GM19351 (cell line): ENCODE measurements around the gene AMT.
"Not testable (repeated sequence)": the region's sequence is repeated elsewhere in the genome, so short reads cannot be mapped to it uniquely, and the experiment has no call there.

Source experiments
- ATAC-seq: cut with Tn5 transposase; IDR thresholded peaks from one replicate; pipeline ENCODE4 v1.9.1; 2021; ENCODE audit warnings: mild to moderate bottlenecking, moderate library complexity; ENCODE audit not compliant: unreplicated experiment

AMT gene

DNA sequence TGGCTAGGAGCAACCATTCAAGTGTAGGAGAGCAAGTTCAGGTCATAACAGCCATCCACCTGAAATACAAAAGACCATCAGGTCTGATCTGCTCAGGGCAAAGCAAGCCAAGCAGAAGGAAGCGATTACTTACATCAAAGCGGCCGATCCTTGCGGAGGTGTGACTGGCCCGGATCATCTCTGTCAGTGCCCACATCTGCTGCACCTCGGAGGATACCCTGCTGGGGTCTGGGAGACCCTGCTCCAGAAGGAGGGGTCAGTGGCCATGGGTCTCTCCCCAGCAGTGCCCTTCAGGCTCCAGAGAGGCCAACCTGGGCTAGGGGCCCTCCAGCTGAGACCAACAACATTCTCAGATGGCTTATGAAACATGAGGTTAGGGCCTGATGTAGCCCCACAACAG, 2.5 kb upstream of the AMT start:
- no peak for ATAC-seq

GRCh38 chr3:49421890-49422378, 339 bp downstream of the AMT start:
- no peak for ATAC-seq

DNA sequence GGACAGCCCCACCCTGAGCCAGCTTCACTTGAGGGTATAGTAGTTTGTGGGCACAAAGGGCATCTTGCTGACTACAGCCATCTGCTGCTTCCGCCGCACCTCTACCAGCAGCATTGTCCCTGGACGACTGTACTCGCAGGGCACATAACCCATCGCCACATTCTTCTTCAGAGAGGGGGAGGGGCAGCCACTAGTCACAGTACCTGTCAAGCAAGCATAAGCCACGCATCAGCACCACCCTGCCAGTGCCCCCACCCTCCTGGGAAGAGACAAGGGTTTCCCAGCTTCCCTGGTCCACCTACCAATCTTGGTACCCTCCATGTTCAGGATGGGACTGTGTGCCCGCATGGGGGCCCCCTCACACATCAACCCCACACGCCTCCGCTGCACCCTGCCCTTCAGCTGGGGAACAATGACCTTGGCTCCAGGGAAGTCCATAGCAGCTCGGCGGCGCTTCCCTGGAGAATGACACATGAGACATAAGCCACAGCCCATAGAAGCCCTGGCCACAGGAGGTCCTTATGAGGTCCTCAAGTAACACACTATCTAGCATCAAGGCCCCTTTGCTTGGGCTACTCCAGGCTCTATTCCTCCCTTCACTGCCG, 4.7 kb downstream of the AMT start:
- no peak for ATAC-seq

- ATAC-seq = no peak
These were observed 5.4 kb downstream of the AMT start for GRCh38 chr3:49416867-49417266.

DNA sequence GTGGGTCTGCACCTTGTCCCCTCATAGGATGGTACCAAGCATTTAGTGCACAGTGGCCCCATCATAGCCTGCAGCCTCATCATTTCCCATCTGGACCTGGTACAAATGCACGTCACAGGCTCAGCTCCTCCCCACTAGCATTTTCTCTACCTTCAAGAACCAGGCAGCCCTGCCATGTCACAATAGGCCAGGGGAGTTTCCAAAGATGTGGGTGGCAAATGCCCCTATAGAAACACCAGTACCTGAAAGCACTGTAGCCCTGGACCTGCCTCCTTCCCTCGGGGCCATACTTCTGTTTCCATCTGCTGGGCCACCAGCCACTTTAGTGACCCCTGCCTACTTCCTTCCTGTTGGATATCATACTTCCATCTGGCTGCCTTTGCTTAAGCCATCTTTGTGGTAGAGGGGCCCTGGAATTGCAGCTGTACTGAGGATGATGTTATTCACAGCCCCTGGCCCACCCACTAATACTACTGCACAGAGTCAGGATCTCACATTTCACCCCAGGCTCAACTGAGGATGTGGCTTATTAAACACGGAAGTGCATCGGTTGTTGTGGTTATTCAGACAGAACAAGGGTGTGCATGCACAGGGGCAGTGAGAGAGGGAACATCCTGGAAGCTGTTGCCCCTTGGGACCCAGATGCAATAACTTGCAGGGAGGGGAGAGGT, 6.2 kb downstream of the AMT start:
- no peak for ATAC-seq

DNA sequence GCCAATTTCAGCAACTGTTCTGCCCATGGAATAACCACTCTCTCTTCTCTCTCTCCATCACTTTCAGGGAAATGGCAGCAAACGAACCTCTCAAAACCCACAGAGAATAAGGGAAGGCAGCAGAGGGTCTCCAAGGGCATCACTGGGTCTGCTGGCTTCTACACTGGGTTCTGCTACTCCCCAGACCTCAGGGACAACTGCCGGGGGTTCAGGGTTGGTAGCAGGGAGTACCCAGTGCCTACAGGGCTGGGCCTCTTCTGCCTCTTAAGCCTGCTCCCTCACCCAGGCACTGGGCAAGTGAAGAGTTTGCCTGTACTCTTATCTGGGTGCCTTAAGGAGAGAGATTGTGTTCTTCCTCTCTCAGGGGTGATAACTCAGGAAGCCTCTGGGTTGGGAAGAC, 7.5 kb downstream of the AMT start:
- no peak for ATAC-seq

- ATAC-seq = no peak
These were observed 8.9 kb downstream of the AMT start for GRCh38 chr3:49413338-49413734.

GRCh38 chr3:49412632-49413337, 9.5 kb downstream of the AMT start:
- ATAC-seq = no peak

DNA sequence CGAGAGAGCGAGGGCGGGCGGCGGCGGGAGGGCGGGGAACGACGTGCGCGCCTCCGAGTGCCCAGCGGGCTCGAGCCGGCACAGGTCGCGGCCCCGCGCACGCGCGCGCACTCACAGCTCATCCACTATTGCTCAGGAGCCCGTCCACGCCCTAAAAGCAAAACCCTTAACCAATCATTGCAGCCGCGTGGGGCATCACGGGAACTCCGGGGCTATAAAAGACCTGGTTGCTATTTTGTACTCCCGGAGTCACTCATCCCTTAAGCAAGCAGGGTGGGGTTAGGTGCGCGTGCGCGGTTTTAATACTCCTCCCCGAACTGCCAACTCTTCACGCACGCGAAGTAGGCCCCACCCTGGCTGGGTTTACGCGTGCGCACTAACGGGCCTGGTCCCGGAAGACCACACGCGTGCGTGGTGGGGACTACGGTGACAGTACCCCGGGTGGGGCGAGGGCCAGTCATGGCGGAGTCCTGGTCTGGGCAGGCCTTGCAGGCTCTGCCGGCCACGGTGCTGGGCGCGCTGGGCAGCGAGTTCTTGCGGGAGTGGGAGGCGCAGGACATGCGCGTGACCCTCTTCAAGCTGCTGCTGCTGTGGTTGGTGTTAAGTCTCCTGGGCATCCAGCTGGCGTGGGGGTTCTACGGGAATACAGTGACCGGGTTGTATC, 10.2 kb downstream of the AMT start, which contains the start of the genes RHOA and TCTA:
TSS of gene RHOA (minus strand) at position 9 of the 664 bp plus-strand sequence. CDS start 36,387 bp downstream, outside the sequence.
TSS of gene TCTA (plus strand) at position 456 of the 664 bp plus-strand sequence. CDS start at position 460, 4 bp downstream.
- ATAC-seq = peak; percentile 69

- ATAC-seq = peak; percentile 18
These were observed 10.7 kb downstream of the AMT start for GRCh38 chr3:49411535-49411967.

GRCh38 chr3:49410846-49411534, 11.3 kb downstream of the AMT start:
- ATAC-seq = no peak

- no peak for ATAC-seq
These were observed 12.0 kb downstream of the AMT start for GRCh38 chr3:49410066-49410845.

- no peak for ATAC-seq
These were observed 15.4 kb downstream of the AMT start for GRCh38 chr3:49406571-49407565.

DNA sequence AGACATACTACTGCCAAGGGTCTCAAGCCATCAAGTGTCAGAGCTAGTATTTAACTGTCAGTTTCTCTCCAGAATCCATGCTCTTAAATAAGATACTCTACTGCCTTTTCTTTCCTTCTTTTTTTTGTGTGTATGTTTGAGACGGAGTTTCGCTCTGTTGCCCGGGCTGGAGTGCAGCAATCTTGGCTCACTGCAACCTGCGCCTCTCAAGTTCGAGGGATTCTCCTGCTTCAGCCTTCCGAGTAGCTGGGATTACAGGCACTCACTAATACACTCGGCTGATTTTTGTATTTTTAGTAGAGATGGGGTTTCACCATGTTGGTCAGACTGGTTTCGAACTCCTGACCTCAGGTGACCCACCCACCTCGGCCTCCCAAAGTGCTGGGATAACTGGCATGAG, 16.7 kb downstream of the AMT start:
- not testable (repeated sequence) for ATAC-seq

GRCh38 chr3:49403891-49404290, 18.4 kb downstream of the AMT start:
- ATAC-seq = no peak

DNA sequence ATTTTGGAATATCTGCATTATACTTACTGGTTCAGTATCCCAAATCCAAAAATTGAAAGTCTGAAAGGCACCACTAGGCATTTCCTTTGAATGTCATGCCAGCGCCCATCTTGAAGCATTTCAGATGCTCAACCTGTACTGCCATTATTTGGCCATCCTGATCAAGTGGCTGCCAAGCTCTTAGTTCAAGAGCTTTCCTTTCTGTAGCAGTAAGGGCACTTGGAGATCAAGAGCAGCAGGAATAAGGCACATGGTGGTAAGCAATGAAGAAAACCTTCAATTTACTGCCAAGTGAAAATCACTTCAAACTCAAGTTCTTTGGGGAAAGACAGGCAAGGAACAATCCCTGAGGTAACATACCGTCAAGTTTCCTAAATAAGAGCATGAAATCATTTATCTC, 20.5 kb downstream of the AMT start:
- no peak for ATAC-seq

DNA sequence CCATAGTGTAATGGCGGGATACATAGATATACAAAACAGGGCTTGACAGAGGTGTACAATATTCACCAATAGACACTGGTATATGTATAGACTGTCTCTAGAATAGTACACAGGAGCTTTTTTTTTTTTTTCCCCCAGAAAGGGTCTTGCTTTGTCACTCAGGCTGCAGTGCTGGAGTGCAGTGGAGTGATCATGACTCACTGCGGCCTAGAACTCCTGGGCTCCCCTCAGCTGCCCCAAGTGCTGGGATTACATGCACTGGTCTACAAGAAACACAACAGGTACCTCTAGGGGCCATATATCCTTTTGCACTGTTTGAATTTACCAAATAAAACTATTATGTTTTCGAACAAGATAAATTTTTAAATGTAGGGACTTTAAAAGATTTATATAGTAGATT, 22.8 kb downstream of the AMT start:
- no peak for ATAC-seq

DNA sequence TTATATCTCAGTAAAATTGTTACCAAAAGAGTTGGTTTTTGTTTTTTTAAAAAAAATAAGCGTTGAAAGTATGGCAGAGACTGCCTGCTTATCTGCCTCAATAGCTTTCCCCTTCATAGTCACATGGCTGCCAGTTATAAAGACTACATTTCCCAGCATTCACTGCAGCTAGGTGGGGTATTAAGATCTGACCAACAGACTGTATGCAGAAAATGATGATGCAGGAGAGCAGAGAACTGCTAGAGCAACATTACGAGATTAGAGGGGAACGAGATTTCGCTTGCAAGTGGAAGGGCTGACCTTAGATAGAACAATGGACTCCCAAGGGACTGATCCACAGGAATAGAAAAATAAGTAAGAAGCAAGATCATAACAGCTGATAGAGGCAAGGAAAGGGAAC, 24.8 kb downstream of the AMT start:
- ATAC-seq = no peak

DNA sequence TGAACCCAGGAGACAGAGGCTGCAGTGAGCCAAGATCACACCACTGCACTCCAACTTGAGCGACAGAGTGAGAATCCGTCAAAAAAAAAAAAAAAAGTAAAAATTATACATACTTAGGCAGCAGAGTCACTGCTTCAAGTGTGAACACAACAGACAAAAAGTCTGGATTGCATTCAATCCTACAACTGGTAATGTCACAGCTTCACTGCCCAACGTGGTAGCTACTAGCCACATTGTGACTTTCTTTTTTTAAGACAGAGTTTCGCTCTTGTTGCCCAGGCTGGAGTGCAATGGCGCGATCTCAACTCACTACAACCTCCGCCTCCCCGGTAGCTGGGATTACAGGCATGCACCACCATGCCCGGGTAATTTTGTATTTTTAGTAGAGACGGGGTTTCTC, 31.0 kb downstream of the AMT start:
- ATAC-seq = not testable (repeated sequence)
